IMR-90 (cell line): ENCODE measurements around the gene NPHP4. TPM values are rescaled to one million over a fixed set of nuclear protein-coding genes. Genes with fewer than 3 reads are reported as not detected.

ENCODE experiments used
- ATAC-seq: fragments of 200-7000 bp; cut with Tn5 transposase; 2 replicates; pipeline ENCODE4 v1.9.1; 2020; ENCODE audit warnings: low read depth, mild to moderate bottlenecking, moderate library complexity
- BruUV-seq: library from RNA; stranded (reverse); fragments of 400-500 nt; replicated peaks from 2 replicates; lab custom pipeline; 2021; lab: Mats Ljungman, UMichigan
- CTCF ChIA-PET: fragments of 300-600 bp; formaldehyde crosslinking; extraction: SDS; loops from one replicate; lab custom pipeline; 2021; ENCODE audit warnings: antibody characterized with exemption; lab: Yijun Ruan, JAX
- POLR2A ChIA-PET: fragments of 300-600 bp; sonication (Branson Sonifier 250); formaldehyde crosslinking; loops from one replicate; lab custom pipeline; 2022; ENCODE audit warnings: antibody characterized with exemption; ENCODE audit not compliant: unreplicated experiment; lab: Charles Lee
- DNase-seq: peaks from one replicate; pipeline ENCODE4 v3.0.0; 2013
- H2AFZ ChIP-seq: replicated peaks from 2 replicates; pipeline ENCODE3; 2013; ENCODE audit warnings: low read length, mild to moderate bottlenecking; ENCODE audit not compliant: poor library complexity
- H2AK5ac ChIP-seq: 2 replicates; pipeline ENCODE4 v1.6.1; 2013; ENCODE audit warnings: low read depth, low read length, inconsistent platforms
- H2AK9ac ChIP-seq: replicated peaks from 2 replicates; pipeline ENCODE3; 2013; ENCODE audit warnings: mild to moderate bottlenecking, low read depth, low read length, moderate library complexity; ENCODE audit not compliant: poor library complexity
- H2BK120ac ChIP-seq: 2 replicates; pipeline ENCODE4 v1.6.1; 2013; ENCODE audit warnings: low read depth, low read length, inconsistent platforms
- H2BK15ac ChIP-seq: 3 replicates; pipeline ENCODE4 v1.6.1; 2013; ENCODE audit warnings: low read depth, low read length, inconsistent platforms
- H2BK20ac ChIP-seq: 2 replicates; pipeline ENCODE4 v1.6.1; 2013; ENCODE audit warnings: low read depth, mild to moderate bottlenecking, inconsistent platforms, low read length, moderate library complexity
- H2BK5ac ChIP-seq: 2 replicates; pipeline ENCODE4 v1.6.1; 2013; ENCODE audit warnings: mild to moderate bottlenecking, low read depth, low read length, inconsistent platforms; ENCODE audit not compliant: poor library complexity, severe bottlenecking
- H3K14ac ChIP-seq: replicated peaks from 2 replicates; pipeline ENCODE4 v1.6.1; 2013; ENCODE audit warnings: low read depth, low read length, inconsistent platforms
- H3K18ac ChIP-seq: 2 replicates; pipeline ENCODE4 v1.6.1; 2013; ENCODE audit warnings: low read depth, low read length, control low read depth
- H3K23ac ChIP-seq: 2 replicates; pipeline ENCODE4 v1.6.1; 2013; ENCODE audit warnings: low read depth, low read length, inconsistent platforms
- H3K27ac ChIP-seq: 2 replicates; pipeline ENCODE4 v1.5.1; 2013; ENCODE audit warnings: mild to moderate bottlenecking, control low read depth, low read length; ENCODE audit not compliant: insufficient read depth
- H3K27me3 ChIP-seq: 2 replicates; pipeline ENCODE4 v1.6.1; 2013; ENCODE audit warnings: low read length; ENCODE audit not compliant: control insufficient read depth, insufficient read depth
- H3K36me3 ChIP-seq: 2 replicates; pipeline ENCODE4 v1.6.1; 2013; ENCODE audit warnings: low read length, mixed read lengths; ENCODE audit not compliant: control insufficient read depth, insufficient read depth
- H3K4ac ChIP-seq: 2 replicates; pipeline ENCODE4 v1.6.1; 2013; ENCODE audit warnings: low read depth, low read length, inconsistent platforms
- H3K4me1 ChIP-seq: 2 replicates; pipeline ENCODE4 v1.6.1; 2013; ENCODE audit warnings: low read length, mixed read lengths; ENCODE audit not compliant: control insufficient read depth, insufficient read depth
- H3K4me2 ChIP-seq: 2 replicates; pipeline ENCODE4 v1.6.1; 2013; ENCODE audit warnings: low read depth, mild to moderate bottlenecking, control low read depth, low read length, moderate library complexity
- H3K4me3 ChIP-seq: 2 replicates; pipeline ENCODE4 v1.5.1; 2013; ENCODE audit warnings: low read depth, mild to moderate bottlenecking, control low read depth, low read length, moderate library complexity; ENCODE audit not compliant: insufficient read depth
- H3K56ac ChIP-seq: 2 replicates; pipeline ENCODE4 v1.6.1; 2013; ENCODE audit warnings: low read length, inconsistent platforms; ENCODE audit not compliant: insufficient read depth; ENCODE audit errors: extremely low read depth
- H3K79me1 ChIP-seq, 2 experiments: 2 replicates each; pipeline ENCODE4 v1.6.1; 2013; ENCODE audit warnings: low read length in 2 of 2, inconsistent platforms in 1 of 2, low read depth in 1 of 2
- H3K9ac ChIP-seq: 2 replicates; pipeline ENCODE4 v1.6.1; 2013; ENCODE audit warnings: low read depth, low read length, control low read depth
- H3K9me1 ChIP-seq: 2 replicates; pipeline ENCODE4 v1.6.1; 2013; ENCODE audit warnings: low read length, inconsistent platforms; ENCODE audit not compliant: insufficient read depth
- H3K9me3 ChIP-seq: 2 replicates; pipeline ENCODE4 v1.6.1; 2013; ENCODE audit warnings: low read length; ENCODE audit not compliant: control insufficient read depth, insufficient read depth
- H4K20me1 ChIP-seq: 2 replicates; pipeline ENCODE4 v1.6.1; 2013; ENCODE audit warnings: low read length, inconsistent platforms; ENCODE audit not compliant: insufficient read depth
- H4K5ac ChIP-seq: 2 replicates; pipeline ENCODE4 v1.6.1; 2013; ENCODE audit warnings: mild to moderate bottlenecking, low read depth, low read length, control low read depth
- H4K8ac ChIP-seq, 2 experiments: 2 replicates each; pipeline ENCODE4 v1.6.1; 2013; ENCODE audit warnings: low read depth in 2 of 2, low read length in 2 of 2, control low read depth in 1 of 2, inconsistent platforms in 1 of 2
- H4K91ac ChIP-seq: 2 replicates; pipeline ENCODE4 v1.6.1; 2013; ENCODE audit warnings: low read depth, low read length, inconsistent platforms; ENCODE audit not compliant: insufficient read depth
- BHLHE40 ChIP-seq: fragments of 150-350 bp; IDR thresholded peaks from 2 replicates; pipeline ENCODE4 v1.6.1; 2016; ENCODE audit warnings: mild to moderate bottlenecking, low read depth, low read length
- CEBPB ChIP-seq: IDR thresholded peaks from 2 replicates; pipeline ENCODE4 v1.6.1; 2012; ENCODE audit warnings: low read depth, low read length, improper control_type of control experiment
- CHD1 ChIP-seq: IDR thresholded peaks from 2 replicates; pipeline ENCODE4 v1.6.1; 2012; ENCODE audit warnings: low read depth, low read length, improper control_type of control experiment
- CTCF ChIP-seq: conservative IDR thresholded peaks from 2 replicates; pipeline ENCODE4 v1.5.1; 2012; ENCODE audit warnings: mild to moderate bottlenecking, low read depth, low read length, improper control_type of control experiment
- ELK1 ChIP-seq: fragments of 150-350 bp; IDR thresholded peaks from 2 replicates; pipeline ENCODE4 v1.6.1; 2016; ENCODE audit warnings: low read depth, mild to moderate bottlenecking, low read length, moderate library complexity, borderline replicate concordance
- FOS ChIP-seq: fragments of 150-350 bp; IDR thresholded peaks from 2 replicates; pipeline ENCODE4 v1.6.1; 2016; ENCODE audit warnings: low read depth, low read length
- MAFK ChIP-seq: IDR thresholded peaks from 2 replicates; pipeline ENCODE4 v1.6.1; 2012; ENCODE audit warnings: low read depth, low read length, improper control_type of control experiment
- MAZ ChIP-seq: IDR thresholded peaks from 2 replicates; pipeline ENCODE4 v1.6.1; 2012; ENCODE audit warnings: low read depth, mild to moderate bottlenecking, low read length, improper control_type of control experiment, moderate library complexity, borderline replicate concordance
- MXI1 ChIP-seq: IDR thresholded peaks from 2 replicates; pipeline ENCODE4 v1.6.1; 2012; ENCODE audit warnings: low read depth, mild to moderate bottlenecking, low read length, moderate library complexity, borderline replicate concordance
- NFE2L2 ChIP-seq: fragments of 150-350 bp; IDR thresholded peaks from 2 replicates; pipeline ENCODE4 v1.6.1; 2016; ENCODE audit warnings: low read depth, mild to moderate bottlenecking, low read length
- POLR2A ChIP-seq: IDR thresholded peaks from 2 replicates; pipeline ENCODE4 v1.6.1; 2012; ENCODE audit warnings: mild to moderate bottlenecking, low read depth, low read length
- RAD21 ChIP-seq: IDR thresholded peaks from 2 replicates; pipeline ENCODE4 v1.6.1; 2012; ENCODE audit warnings: low read length, improper control_type of control experiment
- RCOR1 ChIP-seq: IDR thresholded peaks from 2 replicates; pipeline ENCODE4 v1.6.1; 2012; ENCODE audit warnings: mild to moderate bottlenecking, low read length, improper control_type of control experiment; ENCODE audit not compliant: insufficient replicate concordance
- RFX5 ChIP-seq: IDR thresholded peaks from 2 replicates; pipeline ENCODE4 v1.8.0; 2012; ENCODE audit warnings: low read depth, mild to moderate bottlenecking, low read length, moderate library complexity
- SMC3 ChIP-seq: fragments of 150-350 bp; IDR thresholded peaks from 2 replicates; pipeline ENCODE4 v1.6.1; 2016; ENCODE audit warnings: low read depth, mild to moderate bottlenecking, antibody characterized with exemption, low read length, moderate library complexity
- USF2 ChIP-seq: fragments of 150-350 bp; IDR thresholded peaks from 2 replicates; pipeline ENCODE4 v1.6.1; 2017; ENCODE audit warnings: mild to moderate bottlenecking, antibody characterized with exemption, low read length, low read depth
- whole genome bisulfite sequencing, 2 experiments: methylation state at CpG; one replicate each; pipeline versions ENCODE4 v1.1.5 to v1.1.7; 2013; ENCODE audit warnings: missing lambda C conversion rate in 2 of 2; ENCODE audit not compliant: insufficient read length in 1 of 2; ENCODE audit errors: extremely low coverage in 2 of 2; 5-methylcytosine and 5-hydroxymethylcytosine counted together
- dilution Hi-C: fragments of 300-500 bp; cut with HindIII; formaldehyde crosslinking; loops from one replicate; pipeline ENCODE4 v1.14.3; 2018; ENCODE audit warnings: low sequenced_read_pairs; ENCODE audit not compliant: unreplicated experiment
- in situ Hi-C: fragments of 300-500 bp; cut with MboI; formaldehyde crosslinking; loops from 3 replicates; pipeline ENCODE4 v1.14.3; 2019; ENCODE audit warnings: low sequenced_read_pairs, inconsistent platforms, mixed read lengths
- intact Hi-C: fragments of 100-400 bp; cut with micrococcal nuclease; formaldehyde crosslinking; loops from 2 replicates; pipeline ENCODE4 v1.10.0; 2022
- polyA plus RNA-seq, 3 experiments: library from polyadenylated mRNA; depleted of rRNA; stranded (reverse); fragments of >200 nt; gene quantifications; 2 replicates each; pipeline ENCODE4 v1.2.3, GENCODE V29; 2012; ENCODE audit warnings: low replicate concordance in 1 of 3
- total RNA-seq: library from RNA; depleted of rRNA; stranded (reverse); fragments of >200 nt; gene quantifications from 2 replicates; pipeline ENCODE4 v1.2.3, GENCODE V29; 2012

The NPHP4 gene
- total and polyA plus RNA-seq, 2 of the 4 experiments (the other 2 are of a cell fraction) = 2.0 to 5.5 TPM

GRCh38 chr1:5920201-5920600 lies 72.0 kb downstream of the NPHP4 start:
- H3K4me2 ChIP-seq = no peak overlapping the region
- no peak overlapping the region for H3K4me3 ChIP-seq
- no peak overlapping the region for H3K18ac ChIP-seq
- ATAC-seq = no peak
- no peak overlapping the region for H2BK15ac ChIP-seq
- in situ Hi-C loops = loop anchor here (25.0 kb wide), 1 partner anchor 2008 kb away; the partner anchor contains the start of gene C1orf174
- WGBS, 2 experiments = 100% methylated on average over 2 of the region's 17 CpGs; no CpG with 5 or more reads in 1 of the 2 experiments
- H2AK5ac ChIP-seq = no peak overlapping the region
- no peak overlapping the region for H2AK9ac ChIP-seq
- H2AFZ ChIP-seq = no peak overlapping the region
- no peak overlapping the region for H3K56ac ChIP-seq
- CTCF ChIA-PET = interaction anchor here (1.0 kb wide), 1 partner anchor 9 kb away, joined by 3 read pairs; no protein-coding TSS in a partner anchor
- H4K8ac ChIP-seq = no peak overlapping the region
- no TSS peak for BruUV-seq
- peaks cover 3% of the 10 kb centered on the region for H3K4me1 ChIP-seq
- H3K4ac ChIP-seq = no peak overlapping the region
- no peak overlapping the region for H3K23ac ChIP-seq
- no peak overlapping the region for H3K9ac ChIP-seq
- TF ChIP-seq NFE2L2 (no peak), MXI1 (no peak), SMC3 (no peak), RAD21 (no peak), FOS (no peak), CHD1 (no peak), MAZ (no peak), ELK1 (no peak), CTCF (no peak), POLR2A (no peak), BHLHE40 (no peak), CEBPB (no peak), USF2 (no peak), MAFK (no peak), RCOR1 (no peak), RFX5 (no peak)
- H3K27ac ChIP-seq = no peak overlapping the region
- H3K27me3 ChIP-seq = no peaks in the 10 kb centered on the region
- H3K9me3 ChIP-seq = no peaks in the 10 kb centered on the region
- no peaks in the 10 kb centered on the region for H3K36me3 ChIP-seq
- DNase-seq = no peak
- no peak overlapping the region for H2BK20ac ChIP-seq
- no peak overlapping the region for H3K14ac ChIP-seq
- H3K79me1 ChIP-seq = no peaks in the 10 kb centered on the region
- H4K20me1 ChIP-seq = peaks cover 3% of the 10 kb centered on the region; the same call in 1 of the 2 replicates
- dilution Hi-C loops = no loop called here
- no peak overlapping the region for H4K91ac ChIP-seq
- H2BK5ac ChIP-seq = no peak overlapping the region
- POLR2A ChIA-PET = no interaction called here
- no peaks in the 10 kb centered on the region for H3K9me1 ChIP-seq
- intact Hi-C loops = no loop called here
- no peak overlapping the region for H4K5ac ChIP-seq
- H2BK120ac ChIP-seq = no peak overlapping the region
